Skeletal muscle tissue (tissue), 4 donors: Measurements from ENCODE around the gene SFMBT2. TPM values are rescaled to one million over a fixed set of nuclear protein-coding genes. Genes with fewer than 3 reads are reported as not detected.

Experiments used
- H3K27ac ChIP-seq: one replicate; pipeline ENCODE4 v1.7.0; 2013; ENCODE audit warnings: mild to moderate bottlenecking, low read depth, low read length, inconsistent platforms
- H3K27me3 ChIP-seq, 3 donors: one replicate each; pipeline ENCODE4 v1.7.0; 2013; ENCODE audit warnings: low read length in 3 of 3; ENCODE audit not compliant: control insufficient read depth in 3 of 3, insufficient read depth in 3 of 3
- H3K36me3 ChIP-seq, 3 donors: one replicate each; pipeline ENCODE4 v1.7.0; 2013; ENCODE audit warnings: low read length in 3 of 3; ENCODE audit not compliant: control insufficient read depth in 3 of 3, insufficient read depth in 3 of 3
- H3K4me1 ChIP-seq, 3 donors: one replicate each; pipeline ENCODE4 v1.7.0; 2013; ENCODE audit warnings: low read length in 3 of 3, mild to moderate bottlenecking in 3 of 3; ENCODE audit not compliant: control insufficient read depth in 3 of 3, insufficient read depth in 3 of 3
- H3K4me3 ChIP-seq, 3 donors: one replicate each; pipeline ENCODE4 v1.7.0; 2013; ENCODE audit warnings: low read length in 3 of 3
- H3K9ac ChIP-seq, 3 donors: one replicate each; pipeline ENCODE4 v1.7.0; 2013; ENCODE audit warnings: low read length in 3 of 3, mild to moderate bottlenecking in 3 of 3, moderate library complexity in 2 of 3, low read depth in 1 of 3
- H3K9me3 ChIP-seq, 3 donors: one replicate each; pipeline ENCODE4 v1.7.0; 2013; ENCODE audit warnings: low read length in 3 of 3; ENCODE audit not compliant: control insufficient read depth in 3 of 3
- total RNA-seq: library from RNA; depleted of rRNA; stranded (reverse); fragments of >200 nt; gene quantifications from one replicate; pipeline ENCODE4 v1.2.3, GENCODE V29; 2014
- donor health status: Osteomylitis.

The SFMBT2 gene
- total RNA-seq, 1 donor from 2014 or later = 12.5 TPM

GRCh38 chr10:7173948-7174347 is 236.9 kb downstream of the SFMBT2 start:
- Histone ChIP-seq H3K27ac (no peak overlapping the region), H3K36me3 (peaks cover 36 to 38% (median 38%) of the 10 kb centered on the region in 3 donors)

GRCh38 chr10:7171825-7172224 is 239.0 kb downstream of the SFMBT2 start:
- H3K27me3 ChIP-seq = no peaks in the 10 kb centered on the region
- no peaks in the 10 kb centered on the region for H3K4me1 ChIP-seq
- H3K9me3 ChIP-seq = no peaks in the 10 kb centered on the region
- H3K9ac ChIP-seq = no peak overlapping the region
- no peak overlapping the region for H3K27ac ChIP-seq
- H3K36me3 ChIP-seq = peaks cover 33 to 42% (median 41%) of the 10 kb centered on the region in 3 donors
- H3K4me3 ChIP-seq = no peak overlapping the region

More at GRCh38 chr10:7173948-7174347, 236.9 kb downstream of the SFMBT2 start:
- Histone ChIP-seq H3K4me1 (no peaks in the 10 kb centered on the region), H3K27me3 (no peaks in the 10 kb centered on the region), H3K9me3 (no peaks in the 10 kb centered on the region), H3K9ac (no peak overlapping the region), H3K4me3 (no peak overlapping the region)

GRCh38 chr10:7170626-7171322 is 240.1 kb downstream of the SFMBT2 start:
- Histone ChIP-seq H3K36me3 (peaks cover 32 to 41% (median 41%) of the 10 kb centered on the region in 3 donors), H3K9me3 (no peaks in the 10 kb centered on the region)

GRCh38 chr10:7168414-7168813 is 242.4 kb downstream of the SFMBT2 start:
- Histone ChIP-seq H3K9ac (no peak overlapping the region), H3K27ac (no peak overlapping the region), H3K36me3 (peaks cover 21 to 36% (median 36%) of the 10 kb centered on the region in 3 donors), H3K4me1 (no peaks in the 10 kb centered on the region), H3K27me3 (no peaks in the 10 kb centered on the region), H3K4me3 (no peak overlapping the region), H3K9me3 (no peaks in the 10 kb centered on the region)

More at GRCh38 chr10:7170626-7171322, 240.1 kb downstream of the SFMBT2 start:
- no peak overlapping the region for H3K9ac ChIP-seq
- no peaks in the 10 kb centered on the region for H3K4me1 ChIP-seq
- no peak overlapping the region for H3K27ac ChIP-seq
- H3K27me3 ChIP-seq = no peaks in the 10 kb centered on the region
- no peak overlapping the region for H3K4me3 ChIP-seq

- H3K36me3 ChIP-seq = peaks cover 21 to 28% (median 23%) of the 10 kb centered on the region in 3 donors
- no peaks in the 10 kb centered on the region for H3K9me3 ChIP-seq
- no peak overlapping the region for H3K4me3 ChIP-seq
- no peak overlapping the region for H3K9ac ChIP-seq
- H3K27me3 ChIP-seq = no peaks in the 10 kb centered on the region
- H3K27ac ChIP-seq = no peak overlapping the region
- no peaks in the 10 kb centered on the region for H3K4me1 ChIP-seq
These were observed 245.2 kb downstream of the SFMBT2 start for GRCh38 chr10:7165500-7166177.

- Histone ChIP-seq H3K27ac (no peak overlapping the region), H3K9ac (no peak overlapping the region), H3K27me3 (no peaks in the 10 kb centered on the region), H3K4me3 (no peak overlapping the region), H3K9me3 (no peaks in the 10 kb centered on the region), H3K36me3 (peaks cover 18 to 27% (median 22%) of the 10 kb centered on the region in 3 donors), H3K4me1 (no peaks in the 10 kb centered on the region)
These were observed 245.9 kb downstream of the SFMBT2 start for GRCh38 chr10:7164955-7165354.

- Histone ChIP-seq H3K9me3 (no peaks in the 10 kb centered on the region), H3K4me1 (no peaks in the 10 kb centered on the region), H3K27me3 (no peaks in the 10 kb centered on the region), H3K9ac (no peak overlapping the region), H3K36me3 (peaks cover 14 to 26% (median 20%) of the 10 kb centered on the region in 3 donors), H3K27ac (peak overlapping the region; percentile 6), H3K4me3 (no peak overlapping the region)
These were observed 248.5 kb downstream of the SFMBT2 start for GRCh38 chr10:7162331-7162730.

GRCh38 chr10:7161484-7162250 is 249.2 kb downstream of the SFMBT2 start:
- Histone ChIP-seq H3K27me3 (no peaks in the 10 kb centered on the region), H3K9ac (no peak overlapping the region), H3K27ac (peak overlapping the region; percentile 6), H3K4me1 (no peaks in the 10 kb centered on the region), H3K9me3 (no peaks in the 10 kb centered on the region), H3K36me3 (peaks cover 13 to 26% (median 20%) of the 10 kb centered on the region in 3 donors), H3K4me3 (no peak overlapping the region)

- Histone ChIP-seq H3K9ac (no peak overlapping the region), H3K27me3 (no peaks in the 10 kb centered on the region), H3K4me3 (no peak overlapping the region), H3K4me1 (no peaks in the 10 kb centered on the region), H3K9me3 (no peaks in the 10 kb centered on the region), H3K27ac (no peak overlapping the region), H3K36me3 (peaks cover 13 to 26% (median 20%) of the 10 kb centered on the region in 3 donors)
These were observed 250.9 kb downstream of the SFMBT2 start for GRCh38 chr10:7159928-7160327.
